ENCODE data around the gene LMNTD2.

LMNTD2 gene, protein sequence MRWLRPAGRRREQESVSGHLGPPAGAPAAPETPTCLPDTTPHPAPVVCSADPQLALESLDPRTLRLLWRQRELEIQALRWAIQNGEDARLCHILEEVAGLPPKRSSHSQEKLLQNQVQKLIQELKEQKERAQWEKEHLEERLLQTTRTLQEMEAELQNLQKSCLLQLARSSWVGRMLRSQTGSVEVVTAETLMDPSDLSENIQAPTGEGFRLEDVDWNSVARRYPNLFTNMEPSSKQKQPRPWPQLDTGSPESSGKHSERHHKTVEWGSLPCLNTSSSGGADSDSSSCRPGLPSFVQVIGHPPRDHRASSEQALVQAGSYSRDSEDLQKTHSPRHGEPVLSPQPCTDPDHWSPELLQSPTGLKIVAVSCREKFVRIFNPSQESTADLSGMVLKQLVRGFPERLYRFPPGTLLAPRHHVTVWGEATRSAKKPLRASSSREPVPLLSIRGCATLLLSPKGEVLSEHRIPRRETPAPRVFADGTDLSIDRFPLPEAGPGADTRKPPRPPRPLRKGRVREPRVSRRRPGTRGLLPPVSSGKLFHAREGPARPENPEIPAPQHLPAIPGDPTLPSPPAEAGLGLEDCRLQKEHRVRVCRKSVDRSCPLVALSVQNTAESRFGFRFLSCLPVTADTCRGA

GRCh38 chr11:560305-561147 lies at the start of gene LMNTD2, which contains the start of gene RASSF7:
Gene LMNTD2, minus strand, starts transcription at chr11:560738. Its CDS starts 22 bp downstream, at chr11:560716.
Gene RASSF7, plus strand, starts transcription at chr11:560970. Its CDS starts 799 bp downstream, at chr11:561769.
- DNase-seq (ENCODE audit: low read depth in 2 of 2), result peak; percentile 93 to 94

DNA sequence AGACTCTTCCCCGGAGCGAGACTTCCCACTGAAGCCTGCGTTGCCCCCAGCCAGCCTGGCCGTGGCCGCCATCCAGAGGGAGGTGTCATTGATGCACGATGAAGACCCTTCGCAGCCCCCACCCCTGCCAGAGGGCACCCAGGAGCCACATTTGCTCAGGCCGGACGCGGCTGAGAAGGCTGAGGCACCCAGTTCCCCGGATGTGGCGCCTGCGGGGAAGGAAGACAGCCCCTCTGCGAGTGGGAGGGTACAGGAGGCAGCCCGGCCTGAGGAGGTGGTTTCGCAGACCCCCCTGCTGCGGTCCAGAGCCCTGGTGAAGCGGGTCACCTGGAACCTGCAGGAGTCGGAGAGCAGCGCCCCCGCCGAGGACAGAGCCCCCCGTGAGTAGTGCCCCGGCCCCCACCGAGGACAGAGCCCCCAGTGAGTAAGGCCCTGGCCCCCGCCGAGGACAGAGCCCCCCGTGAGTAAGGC lies 48.8 kb upstream of the LMNTD2 start:
- no peak for DNase-seq (ENCODE audit: low read depth in 2 of 2)

GRCh38 chr11:608791-609251 lies 48.3 kb upstream of the LMNTD2 start:
- no peak for DNase-seq (ENCODE audit: low read depth in 2 of 2)

DNA sequence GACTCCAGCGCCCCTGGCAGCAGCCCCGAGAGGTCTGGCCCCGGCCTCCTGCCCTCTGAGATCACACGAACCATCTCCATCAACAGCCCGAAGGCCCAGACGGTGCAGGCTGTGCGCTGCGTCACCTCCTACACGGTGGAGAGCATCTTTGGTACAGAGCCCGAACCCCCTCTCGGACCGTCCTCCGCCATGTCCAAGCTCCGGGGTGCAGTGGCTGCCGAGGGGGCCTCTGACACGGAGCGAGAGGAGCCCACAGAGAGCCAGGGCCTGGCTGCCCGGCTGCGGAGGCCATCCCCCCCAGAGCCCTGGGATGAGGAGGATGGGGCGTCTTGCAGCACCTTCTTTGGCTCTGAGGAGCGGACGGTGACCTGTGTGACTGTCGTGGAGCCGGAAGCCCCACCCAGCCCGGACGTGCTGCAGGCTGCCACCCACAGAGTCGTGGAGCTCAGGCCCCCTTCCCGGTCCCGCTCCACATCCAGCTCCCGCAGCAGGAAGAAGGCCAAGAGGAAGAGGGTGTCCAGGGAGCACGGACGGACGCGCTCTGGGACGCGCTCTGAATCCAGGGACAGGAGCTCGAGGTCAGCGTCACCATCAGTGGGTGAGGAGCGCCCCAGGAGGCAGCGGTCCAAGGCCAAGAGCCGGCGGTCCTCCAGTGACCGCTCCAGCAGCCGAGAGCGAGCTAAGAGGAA lies 47.6 kb upstream of the LMNTD2 start:
- no peak for DNase-seq (ENCODE audit: low read depth in 2 of 2)

- DNase-seq (ENCODE audit: low read depth in 2 of 2), result no peak
Observed at GRCh38 chr11:607020-607780, 46.7 kb upstream of the LMNTD2 start.

- no peak for DNase-seq (ENCODE audit: low read depth in 2 of 2)
Observed at GRCh38 chr11:606245-606644, 45.7 kb upstream of the LMNTD2 start.

GRCh38 chr11:605286-606129 lies 45.0 kb upstream of the LMNTD2 start:
- no peak for DNase-seq (ENCODE audit: low read depth in 2 of 2)

- DNase-seq (ENCODE audit: low read depth in 2 of 2), result no peak
Observed at GRCh38 chr11:603154-603553, 42.6 kb upstream of the LMNTD2 start.

- DNase-seq (ENCODE audit: low read depth in 2 of 2), result no peak
Observed at GRCh38 chr11:601573-602245, 41.2 kb upstream of the LMNTD2 start.

- DNase-seq (ENCODE audit: low read depth in 2 of 2), result no peak
Observed at GRCh38 chr11:598005-598680, 37.6 kb upstream of the LMNTD2 start.

- DNase-seq (ENCODE audit: low read depth in 2 of 2), result no peak
Observed at GRCh38 chr11:597166-597725, 36.7 kb upstream of the LMNTD2 start.

DNA sequence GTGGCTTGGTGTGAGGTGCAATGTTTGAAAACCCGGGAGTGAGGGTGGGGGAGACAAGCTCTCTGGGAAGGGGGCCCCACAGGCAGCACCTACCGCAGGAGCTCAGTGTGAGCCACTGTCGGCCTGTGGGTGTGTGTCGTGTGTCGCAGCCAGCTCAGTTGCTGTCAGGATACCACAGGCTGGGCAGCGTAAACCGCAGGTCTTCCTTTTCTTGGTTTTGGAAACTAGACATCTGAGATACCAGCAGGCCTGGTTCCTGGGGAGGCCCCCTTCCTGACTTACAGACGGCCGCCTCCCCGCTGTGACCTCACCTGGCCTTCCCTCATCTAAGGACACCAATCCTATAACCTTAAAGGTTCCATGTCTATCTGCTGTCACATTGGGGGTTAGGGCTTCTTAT lies 35.8 kb upstream of the LMNTD2 start:
- no peak for DNase-seq (ENCODE audit: low read depth in 2 of 2)

GRCh38 chr11:595400-595799 lies 34.9 kb upstream of the LMNTD2 start:
- DNase-seq (ENCODE audit: low read depth in 2 of 2), result no peak

- no peak for DNase-seq (ENCODE audit: low read depth in 2 of 2)
Observed at GRCh38 chr11:593347-593746, 32.8 kb upstream of the LMNTD2 start.

DNA sequence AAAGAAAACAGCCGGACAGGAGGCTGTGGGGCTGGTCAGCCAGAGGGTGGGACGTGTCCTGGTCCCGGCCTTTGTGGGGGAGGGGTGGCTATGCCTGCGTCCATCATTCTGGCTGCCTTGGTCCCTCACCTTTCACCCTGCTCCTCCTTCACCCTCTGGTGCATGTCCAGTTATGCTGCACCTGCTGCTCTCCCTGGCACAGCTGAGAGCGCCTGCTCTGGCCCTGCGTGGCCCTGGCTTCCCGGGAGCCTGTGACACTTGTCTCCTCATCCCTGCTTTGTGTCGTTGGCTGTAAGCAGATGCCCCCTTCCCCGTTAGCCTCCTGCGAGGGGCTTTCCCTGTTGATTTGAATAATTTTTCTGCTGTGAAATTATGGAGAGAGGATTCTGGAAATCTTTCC lies 32.4 kb upstream of the LMNTD2 start:
- DNase-seq (ENCODE audit: low read depth in 2 of 2), result no peak

GRCh38 chr11:592501-592900 lies 32.0 kb upstream of the LMNTD2 start:
- DNase-seq (ENCODE audit: low read depth in 2 of 2), result no peak

DNA sequence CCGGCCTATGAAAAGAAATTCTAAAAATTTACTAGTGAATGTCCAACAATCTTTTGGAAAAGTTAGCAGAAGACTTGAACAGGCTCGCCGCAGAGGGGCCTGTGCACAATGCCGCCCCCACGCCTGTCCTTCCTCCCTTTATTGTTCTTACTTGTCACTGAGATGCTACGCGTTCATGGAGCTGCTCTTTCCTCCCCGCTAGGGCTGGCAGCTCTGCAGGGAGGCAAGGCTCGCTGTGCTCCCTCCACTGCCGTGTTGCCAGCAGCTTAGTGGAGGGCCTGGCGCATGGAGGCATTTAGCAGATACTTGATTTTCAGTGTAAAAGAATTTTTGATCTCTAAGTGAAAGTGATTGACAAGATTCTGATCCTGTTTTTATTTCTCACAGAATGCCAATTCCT lies 30.5 kb upstream of the LMNTD2 start:
- no peak for DNase-seq (ENCODE audit: low read depth in 2 of 2)

DNA sequence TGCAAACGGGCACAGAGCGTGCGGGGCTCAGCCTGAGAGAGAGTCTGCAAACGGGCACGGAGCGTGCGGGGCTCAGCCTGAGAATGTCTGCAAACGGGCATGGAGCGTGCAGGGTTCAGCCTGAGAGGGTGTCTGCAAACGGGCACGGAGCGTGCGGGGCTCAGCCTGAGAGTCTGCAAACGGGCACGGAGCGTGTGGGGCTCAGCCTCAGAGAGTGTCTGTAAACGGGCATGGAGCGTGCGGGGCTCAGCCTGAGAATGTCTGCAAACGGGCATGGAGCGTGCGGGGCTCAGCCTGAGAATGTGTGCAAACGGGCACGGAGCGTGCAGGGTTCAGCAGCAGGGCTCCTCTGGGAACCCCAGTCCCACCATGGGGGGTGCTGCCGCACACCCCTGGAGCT lies 29.3 kb upstream of the LMNTD2 start:
- DNase-seq (ENCODE audit: low read depth in 2 of 2), result no peak
